IPS-15b (cell line): Measurements from ENCODE around the gene RFPL4A.
"Not testable (repeated sequence)": the region's sequence is repeated elsewhere in the genome, so short reads cannot be mapped to it uniquely, and the experiment has no call there.

Source experiments
- H3K27me3 ChIP-seq: one replicate; pipeline ENCODE4 v1.6.1; 2013; ENCODE audit warnings: low read length; ENCODE audit not compliant: control insufficient read depth, insufficient read depth
- H3K36me3 ChIP-seq: one replicate; pipeline ENCODE4 v1.6.1; 2013; ENCODE audit warnings: low read length; ENCODE audit not compliant: control insufficient read depth, insufficient read depth
- H3K4me1 ChIP-seq: one replicate; pipeline ENCODE4 v1.6.1; 2013; ENCODE audit warnings: mild to moderate bottlenecking, low read length; ENCODE audit not compliant: control insufficient read depth, insufficient read depth
- H3K4me3 ChIP-seq: one replicate; pipeline ENCODE4 v1.5.1; 2013; ENCODE audit warnings: low read depth, low read length
- H3K9ac ChIP-seq: one replicate; pipeline ENCODE4 v1.6.1; 2013; ENCODE audit warnings: low read depth, mild to moderate bottlenecking, low read length
- H3K9me3 ChIP-seq: one replicate; pipeline ENCODE4 v1.6.1; 2013; ENCODE audit warnings: mild to moderate bottlenecking, low read length; ENCODE audit not compliant: control insufficient read depth, insufficient read depth

The RFPL4A gene

DNA sequence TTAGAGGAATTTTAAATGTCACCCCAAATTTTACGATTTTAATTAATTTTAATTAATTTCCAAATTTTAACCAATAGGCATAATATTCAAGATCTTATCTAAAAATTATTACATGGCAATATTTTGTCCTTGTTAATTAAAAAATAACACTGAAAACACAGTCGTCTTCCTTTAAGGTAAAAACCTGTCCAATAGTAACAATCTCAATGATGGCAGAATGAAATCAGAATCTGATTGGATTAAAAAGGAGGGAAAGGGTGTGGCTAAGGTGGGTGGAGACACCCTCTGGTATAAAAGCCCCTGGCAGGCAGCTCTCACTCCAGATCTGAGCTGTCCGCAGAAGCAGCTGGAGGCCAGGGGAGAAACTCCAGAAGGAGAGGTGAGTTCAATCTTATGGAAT lies at the start of gene RFPL4A:
Gene RFPL4A (plus strand): TSS at position 301 of the 400 bp plus-strand sequence. CDS start 2,704 bp downstream, outside the sequence.
- not testable (repeated sequence) for H3K4me3 ChIP-seq, H3K9me3 ChIP-seq, H3K9ac ChIP-seq, H3K36me3 ChIP-seq, H3K27me3 ChIP-seq, H3K4me1 ChIP-seq

DNA sequence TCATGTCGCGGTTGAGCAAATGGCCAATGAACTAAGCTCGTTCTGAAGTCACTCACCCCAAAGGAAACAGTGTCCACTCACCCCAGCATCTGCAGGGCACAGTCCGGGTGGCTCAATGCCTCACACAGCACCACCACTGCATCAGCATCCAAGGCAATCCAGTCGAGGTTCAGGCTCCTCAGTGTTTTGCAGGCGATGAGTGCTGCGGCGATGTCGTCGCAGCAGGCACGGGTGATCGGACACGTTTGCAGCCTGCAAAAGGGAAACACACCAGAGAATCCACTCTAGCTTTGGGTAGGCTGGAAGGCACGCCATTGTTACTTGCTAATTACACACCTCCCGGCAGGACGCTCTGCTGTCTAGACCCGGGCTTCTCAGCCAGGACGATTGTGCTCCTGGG lies 47.2 kb upstream of the RFPL4A start:
- Histone ChIP-seq H3K9me3 (peaks cover 16% of the 10 kb centered on the region), H3K4me3 (no peak overlapping the region), H3K9ac (no peak overlapping the region), H3K36me3 (peaks cover 2% of the 10 kb centered on the region), H3K4me1 (no peaks in the 10 kb centered on the region), H3K27me3 (peaks cover 4% of the 10 kb centered on the region)

DNA sequence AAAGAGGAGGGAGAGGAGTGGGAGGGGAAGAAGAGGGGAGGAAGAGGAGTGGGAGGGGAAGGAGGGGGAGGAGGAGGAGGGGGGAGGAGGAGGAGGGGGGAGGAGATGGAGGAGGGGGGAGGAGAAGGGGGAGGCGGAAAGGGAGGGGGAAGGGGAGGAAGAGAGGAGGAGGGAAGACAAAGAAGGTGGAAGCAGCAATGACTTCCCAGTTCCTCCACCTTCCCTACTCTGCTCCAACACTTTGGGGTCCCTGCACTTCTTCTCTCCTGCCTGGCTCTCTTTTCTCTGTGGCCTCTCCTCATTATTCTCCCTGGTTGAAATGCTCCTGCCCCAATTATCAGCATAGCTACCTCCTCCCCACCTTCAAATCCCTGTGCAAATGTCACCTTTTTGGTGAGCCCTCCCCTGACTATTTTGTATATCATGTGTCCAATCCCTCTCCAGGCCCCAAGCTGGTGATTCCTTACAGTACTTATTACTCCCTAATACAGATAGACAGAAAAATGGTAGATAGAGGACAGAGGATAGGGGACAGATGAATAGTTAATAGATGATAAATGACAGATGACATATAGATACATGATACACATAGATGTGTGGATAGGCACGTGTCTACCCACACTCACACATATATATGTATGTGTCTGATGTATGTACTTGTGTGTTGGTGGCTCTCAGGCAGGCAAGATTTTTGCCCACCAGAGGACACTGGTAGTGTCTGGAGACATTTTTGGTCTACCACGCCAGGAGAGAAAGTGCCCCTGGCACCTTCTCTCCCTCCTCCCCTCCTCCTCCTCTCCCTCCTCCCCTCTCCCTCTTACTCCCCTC lies 45.9 kb upstream of the RFPL4A start:
- Histone ChIP-seq H3K9ac (no peak overlapping the region), H3K36me3 (peaks cover 2% of the 10 kb centered on the region), H3K4me3 (no peak overlapping the region), H3K4me1 (no peaks in the 10 kb centered on the region), H3K9me3 (peaks cover 16% of the 10 kb centered on the region), H3K27me3 (no peaks in the 10 kb centered on the region)

DNA sequence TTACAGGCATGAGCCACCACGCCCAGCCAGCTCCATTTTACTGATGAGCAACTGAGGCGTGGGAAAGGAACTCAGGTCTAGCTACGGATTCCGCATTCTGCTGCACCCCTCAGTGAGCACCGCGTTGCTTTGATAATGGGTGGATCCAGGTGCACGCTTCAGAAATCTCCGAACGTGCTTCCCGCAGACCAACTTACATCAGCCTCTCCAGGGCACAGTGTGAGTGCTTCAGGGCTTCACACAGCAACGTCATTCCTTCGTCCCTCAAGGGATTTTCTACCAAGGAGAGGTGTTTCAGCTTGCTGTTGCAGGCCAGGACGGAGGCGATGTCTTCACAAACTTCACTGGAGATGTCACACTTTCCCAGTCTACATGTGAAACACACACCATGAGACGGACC lies 42.4 kb upstream of the RFPL4A start:
- Histone ChIP-seq H3K9me3 (peaks cover 13% of the 10 kb centered on the region), H3K27me3 (no peaks in the 10 kb centered on the region), H3K4me3 (no peak overlapping the region), H3K4me1 (no peaks in the 10 kb centered on the region), H3K9ac (no peak overlapping the region), H3K36me3 (peaks cover 2% of the 10 kb centered on the region)

DNA sequence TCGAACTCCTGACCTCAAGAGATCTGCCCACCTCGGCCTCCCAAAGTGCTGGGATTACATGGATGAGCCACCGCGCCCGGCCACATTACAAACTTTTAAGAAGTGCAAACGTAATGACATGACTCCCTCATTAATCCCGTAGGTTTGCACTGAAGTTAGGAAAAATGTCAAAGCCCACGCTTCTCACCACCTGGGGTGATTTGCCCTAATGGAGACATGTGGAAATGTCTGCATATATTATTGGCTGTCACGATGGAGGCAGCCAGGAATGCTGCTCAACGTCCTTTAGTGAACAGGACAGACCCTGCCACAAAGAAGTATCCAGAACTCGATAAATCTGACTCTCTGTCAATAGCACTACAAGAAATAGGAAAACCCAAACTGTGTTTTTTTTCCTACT lies 41.6 kb upstream of the RFPL4A start:
- no peak overlapping the region for H3K4me3 ChIP-seq
- peaks cover 14% of the 10 kb centered on the region for H3K9me3 ChIP-seq
- peaks cover 2% of the 10 kb centered on the region for H3K36me3 ChIP-seq
- H3K9ac ChIP-seq, result no peak overlapping the region
- H3K27me3 ChIP-seq, result no peaks in the 10 kb centered on the region
- H3K4me1 ChIP-seq, result no peaks in the 10 kb centered on the region

DNA sequence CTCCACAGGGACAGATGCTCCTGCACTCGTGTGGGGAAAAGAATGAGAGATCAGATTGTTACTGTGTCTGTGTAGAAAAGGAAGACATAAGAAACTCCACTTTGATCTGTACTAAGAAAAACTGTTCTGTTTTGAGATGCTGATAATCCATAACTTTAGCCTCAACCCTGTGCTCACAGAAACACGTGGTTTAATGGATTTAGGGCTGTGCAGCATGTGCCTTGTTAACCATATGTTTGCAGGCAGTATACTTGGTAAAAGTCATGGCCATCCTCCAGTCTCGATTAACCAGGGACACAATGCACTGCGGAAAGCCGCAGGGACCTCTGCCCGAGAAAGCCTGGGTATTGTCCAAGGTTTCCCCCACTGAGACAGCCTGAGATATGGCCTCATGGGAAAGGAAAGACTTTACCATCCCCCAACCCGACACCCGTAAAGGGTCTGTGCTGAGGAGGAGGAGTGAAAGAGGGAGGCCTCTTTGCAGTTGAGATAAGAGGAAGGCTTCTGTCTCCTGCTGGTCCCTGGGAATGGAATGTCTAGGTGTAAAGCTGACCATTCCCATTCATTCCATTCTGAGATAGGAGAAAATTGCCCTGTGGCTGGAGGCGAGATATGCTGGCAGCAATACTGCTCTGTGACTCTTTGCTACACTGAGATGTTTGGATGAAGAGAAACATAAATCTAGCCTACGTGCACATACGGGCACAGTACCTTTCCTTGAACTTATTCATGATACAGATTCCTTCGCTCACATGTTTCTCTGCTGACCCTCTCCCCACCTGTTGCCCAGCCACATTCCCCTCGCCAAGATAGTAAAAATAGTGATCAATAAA lies 40.8 kb upstream of the RFPL4A start:
- H3K27me3 ChIP-seq, H3K36me3 ChIP-seq, H3K9ac ChIP-seq, H3K4me3 ChIP-seq, H3K4me1 ChIP-seq: not testable (repeated sequence)
- H3K9me3 ChIP-seq, result peaks cover 19% of the 10 kb centered on the region

DNA sequence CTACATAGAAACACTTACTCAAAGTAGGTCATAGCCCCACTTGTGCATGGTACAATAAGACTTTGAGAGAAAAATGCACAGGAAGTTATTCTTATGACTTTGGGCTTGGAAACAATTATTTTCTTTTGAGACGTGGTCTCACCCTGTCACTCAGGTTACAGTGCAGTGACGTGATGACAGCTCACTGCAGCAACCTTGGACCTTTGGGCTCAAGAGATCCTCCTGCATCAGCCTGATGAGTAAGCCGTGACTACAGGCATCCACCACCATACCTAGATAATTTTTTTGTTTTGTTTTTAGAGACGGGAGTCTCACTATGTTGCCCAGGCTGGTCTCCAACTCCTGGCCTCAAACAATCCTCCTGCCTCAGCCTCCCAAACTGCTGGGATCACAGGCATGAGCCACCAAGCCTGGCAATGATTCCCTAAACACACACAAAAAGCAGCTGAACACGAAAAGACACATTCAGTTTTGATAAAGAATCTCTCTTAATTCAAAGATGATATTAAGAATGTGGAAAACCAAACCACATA lies 38.6 kb upstream of the RFPL4A start:
- no peaks in the 10 kb centered on the region for H3K4me1 ChIP-seq
- no peak overlapping the region for H3K9ac ChIP-seq
- H3K27me3 ChIP-seq, result no peaks in the 10 kb centered on the region
- no peaks in the 10 kb centered on the region for H3K36me3 ChIP-seq
- H3K9me3 ChIP-seq, result peaks cover 15% of the 10 kb centered on the region
- no peak overlapping the region for H3K4me3 ChIP-seq

DNA sequence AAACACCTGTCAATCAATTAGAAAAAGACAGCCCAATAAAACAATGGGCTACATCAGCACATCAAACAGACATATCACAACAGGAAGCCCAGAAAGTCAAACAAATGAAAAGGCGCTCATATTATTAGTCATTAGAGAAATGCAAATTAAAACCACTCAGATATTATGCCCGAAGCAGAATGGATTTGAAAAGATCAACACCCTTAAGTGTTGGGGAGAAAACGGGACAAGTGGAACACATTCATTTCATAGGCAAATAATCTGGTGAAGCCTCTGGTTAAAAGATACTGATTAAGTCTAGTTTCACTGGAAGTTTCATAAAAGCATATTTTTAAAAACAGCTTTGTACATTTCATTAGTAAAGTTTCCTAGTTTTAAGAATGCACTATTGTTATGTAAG lies 38.1 kb upstream of the RFPL4A start:
- Histone ChIP-seq H3K27me3 (no peaks in the 10 kb centered on the region), H3K4me3 (no peak overlapping the region), H3K4me1 (no peaks in the 10 kb centered on the region), H3K9me3 (peaks cover 10% of the 10 kb centered on the region), H3K36me3 (no peaks in the 10 kb centered on the region), H3K9ac (no peak overlapping the region)

DNA sequence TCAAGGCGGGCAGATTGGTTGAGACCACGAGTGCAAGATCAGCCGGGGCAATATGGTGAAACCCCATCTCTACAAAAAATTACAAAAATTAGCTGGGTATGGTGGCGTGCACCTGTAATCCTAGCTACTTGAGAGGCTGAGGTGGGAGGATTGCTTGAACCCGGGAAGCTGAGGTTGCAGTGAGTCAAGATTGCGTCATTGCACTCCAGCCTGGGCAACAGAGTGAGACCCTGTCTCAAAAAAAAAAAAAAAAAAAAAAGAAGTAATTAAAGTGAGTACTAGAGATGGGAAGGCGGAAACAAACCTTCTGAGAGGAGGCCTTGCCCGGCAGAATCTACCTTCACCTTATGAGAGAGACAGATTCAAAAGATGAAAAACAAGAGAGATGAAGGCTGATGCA lies 35.4 kb upstream of the RFPL4A start:
- Histone ChIP-seq H3K4me3 (no peak overlapping the region), H3K9me3 (peaks cover 12% of the 10 kb centered on the region), H3K9ac (no peak overlapping the region), H3K27me3 (no peaks in the 10 kb centered on the region), H3K36me3 (no peaks in the 10 kb centered on the region), H3K4me1 (no peaks in the 10 kb centered on the region)

DNA sequence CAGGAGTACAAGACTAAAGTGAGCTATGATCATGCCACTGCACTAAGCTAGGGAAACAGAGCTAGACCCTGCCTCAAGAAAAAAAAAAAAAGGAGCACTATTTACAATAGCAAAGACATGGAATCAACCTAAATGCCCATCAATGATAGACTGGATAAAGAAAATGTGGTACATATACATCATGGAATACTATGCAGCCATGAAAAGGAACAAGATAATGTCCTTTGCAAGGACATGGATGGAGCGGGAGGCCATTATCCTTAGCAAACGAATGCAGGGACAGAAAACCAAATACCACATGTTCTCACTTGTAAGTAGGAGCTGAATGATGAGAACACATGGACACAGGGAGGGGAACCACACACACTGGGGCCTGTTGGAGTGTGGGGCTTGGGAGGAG lies 28.5 kb upstream of the RFPL4A start:
- H3K27me3 ChIP-seq, H3K4me3 ChIP-seq, H3K4me1 ChIP-seq, H3K36me3 ChIP-seq, H3K9ac ChIP-seq: not testable (repeated sequence)
- peaks cover 11% of the 10 kb centered on the region for H3K9me3 ChIP-seq

DNA sequence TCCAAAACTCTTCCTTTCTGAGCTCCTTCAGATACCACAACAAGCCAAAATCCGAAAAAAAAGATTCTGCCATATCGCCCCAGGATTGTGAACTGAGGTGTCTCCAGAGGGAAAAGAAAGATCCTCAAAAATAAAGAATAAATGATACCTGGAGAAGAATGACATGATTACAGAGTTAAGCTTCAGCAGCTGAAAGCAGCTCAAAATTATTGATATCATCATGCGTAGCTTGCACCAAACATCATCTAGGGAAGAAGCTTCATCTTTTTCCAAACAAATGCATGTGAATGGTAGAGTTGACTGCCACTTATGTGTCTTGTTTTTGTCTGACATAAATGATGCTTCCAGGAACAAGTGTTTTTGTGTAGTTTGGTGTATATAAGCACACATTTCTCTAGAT lies 20.6 kb upstream of the RFPL4A start, which contains the start of gene NLRP9:
Gene NLRP9 (minus strand): TSS at position 101 of the 400 bp plus-strand sequence. CDS start 28 bp downstream, at position 73.
- Histone ChIP-seq H3K27me3 (no peaks in the 10 kb centered on the region), H3K9me3 (peaks cover 7% of the 10 kb centered on the region), H3K9ac (no peak within 1 kb of the TSS), H3K4me3 (no peak within 1 kb of the TSS), H3K36me3 (no peaks in the 10 kb centered on the region), H3K4me1 (no peaks in the 10 kb centered on the region)
